T-helper 17 cell (primary cell): ENCODE measurements around the gene CHAT. TPM values are rescaled to one million over a fixed set of nuclear protein-coding genes. Genes with fewer than 3 reads are reported as not detected.
"Not testable (repeated sequence)": the region's sequence is repeated elsewhere in the genome, so short reads cannot be mapped to it uniquely, and the experiment has no call there.

ENCODE experiments used
- ATAC-seq: fragments of 150-1000 bp; cut with Tn5 transposase; 2 replicates; pipeline ENCODE4 v1.10.0; 2021; ENCODE audit warnings: mild to moderate bottlenecking, moderate library complexity
- DNase-seq, 3 donors: peaks; one replicate each; pipeline versions ENCODE4 v3.0.0 to v3.0.0-alpha.2; 2020 to 2021
- H3K9me3 ChIP-seq: one replicate; pipeline ENCODE4 v1.7.0; 2013; ENCODE audit warnings: low read length, mild to moderate bottlenecking; ENCODE audit not compliant: control insufficient read depth, poor library complexity, severe bottlenecking
- H3K27ac Mint-ChIP-seq: one replicate; pipeline ENCODE4 v1.8.0; 2022; ENCODE audit warnings: mild to moderate bottlenecking, moderate library complexity, mixed read lengths
- H3K27me3 Mint-ChIP-seq: one replicate; pipeline ENCODE4 v1.8.0; 2022; ENCODE audit warnings: mixed read lengths
- H3K36me3 Mint-ChIP-seq: one replicate; pipeline ENCODE4 v1.8.0; 2022; ENCODE audit warnings: low read depth, mixed read lengths
- H3K4me1 Mint-ChIP-seq: one replicate; pipeline ENCODE4 v1.8.0; 2022; ENCODE audit warnings: mild to moderate bottlenecking, mixed read lengths
- H3K4me3 Mint-ChIP-seq: one replicate; pipeline ENCODE4 v1.8.0; 2022; ENCODE audit warnings: mild to moderate bottlenecking, moderate library complexity, mixed read lengths
- total RNA-seq, 4 donors: library from RNA in 2 of 4; stranded (reverse) in 2 of 4; gene quantifications; one replicate each; pipeline ENCODE4 v1.2.3 and lab custom pipeline; 2022 to 2026

Gene CHAT
- total RNA-seq, 2 donors from 2014 or later: not detected

DNA sequence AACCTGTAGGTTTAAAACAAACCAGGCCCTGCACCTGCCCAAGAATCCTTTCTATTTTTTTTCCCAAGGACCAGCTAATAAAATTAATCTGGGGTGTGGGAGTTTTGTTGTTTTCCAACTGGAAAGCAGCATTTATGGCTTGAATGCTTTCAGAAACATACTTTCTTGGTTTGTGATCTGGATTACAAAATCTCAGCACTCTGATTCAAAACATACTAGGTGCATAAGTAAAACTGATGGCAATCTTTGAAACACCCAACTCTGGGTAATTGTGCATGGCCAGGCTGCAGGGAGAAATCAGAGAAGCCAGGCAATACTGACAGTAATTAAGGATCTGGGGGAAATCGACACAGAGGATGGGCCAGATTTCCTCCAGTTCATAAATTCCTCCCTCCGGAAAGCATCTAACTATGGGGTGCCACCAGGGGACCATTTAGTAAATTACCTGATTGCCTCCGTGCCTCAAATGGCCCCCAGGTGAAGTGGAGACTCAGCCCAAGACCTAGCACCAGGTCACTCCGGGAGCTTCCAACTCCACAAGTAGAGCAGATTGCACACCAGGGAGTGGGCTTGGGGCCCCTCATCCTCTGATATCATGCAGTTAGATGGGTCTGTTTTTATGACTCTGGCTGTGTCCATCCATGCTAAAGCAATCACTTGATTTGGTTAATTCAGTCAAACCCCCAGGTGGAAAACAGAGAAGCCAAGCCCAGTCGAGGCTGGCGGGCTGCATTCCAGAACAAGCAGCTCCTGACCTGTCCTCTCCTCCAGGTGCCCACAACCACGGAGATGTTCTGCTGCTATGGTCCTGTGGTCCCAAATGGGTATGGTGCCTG lies 50.4 kb downstream of the CHAT start:
- no peak overlapping the region for H3K27ac Mint-ChIP-seq
- no peaks in the 10 kb centered on the region for H3K36me3 Mint-ChIP-seq
- ATAC-seq: no peak
- no peak for DNase-seq
- H3K9me3 ChIP-seq: no peaks in the 10 kb centered on the region
- no peak overlapping the region for H3K4me3 Mint-ChIP-seq
- H3K4me1 Mint-ChIP-seq: no peaks in the 10 kb centered on the region
- H3K27me3 Mint-ChIP-seq: peaks cover 29% of the 10 kb centered on the region

GRCh38 chr10:49664842-49665355 lies 51.1 kb downstream of the CHAT start:
- Mint-ChIP-seq H3K36me3 (no peaks in the 10 kb centered on the region), H3K4me1 (no peaks in the 10 kb centered on the region), H3K4me3 (no peak overlapping the region), H3K27me3 (peaks cover 29% of the 10 kb centered on the region), H3K27ac (no peak overlapping the region)
- no peak for ATAC-seq
- DNase-seq: no peak
- H3K9me3 ChIP-seq: no peaks in the 10 kb centered on the region

DNA sequence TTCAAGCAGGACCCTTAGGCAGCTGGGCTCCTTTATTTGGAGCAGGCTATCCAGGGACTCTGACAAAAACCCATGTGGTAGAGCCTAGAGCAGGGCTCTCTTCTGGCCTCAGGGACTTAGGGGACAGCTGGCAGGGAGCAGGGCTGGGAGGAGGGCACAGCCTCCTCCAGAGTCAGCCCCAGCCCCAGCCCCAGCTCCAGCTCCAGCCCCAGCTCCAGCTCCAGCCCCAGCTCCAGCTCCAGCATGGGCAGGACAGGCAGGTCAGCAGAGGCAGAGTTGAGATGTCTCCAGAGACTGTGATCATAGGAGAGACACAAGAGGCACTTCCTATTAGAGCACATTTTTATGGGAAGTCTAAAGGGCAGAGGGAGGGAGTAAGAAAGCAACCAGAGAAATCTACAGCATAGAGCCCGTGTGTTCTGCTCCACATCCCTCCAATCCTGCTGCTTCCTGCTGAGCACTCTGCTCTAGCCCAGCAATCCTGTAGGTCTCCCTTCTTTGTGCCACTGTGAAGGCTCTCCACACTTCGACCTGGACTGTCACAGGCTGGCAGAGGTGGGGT lies 52.3 kb downstream of the CHAT start:
- Mint-ChIP-seq H3K27ac (no peak overlapping the region), H3K27me3 (peaks cover 38% of the 10 kb centered on the region), H3K4me3 (no peak overlapping the region), H3K4me1 (no peaks in the 10 kb centered on the region), H3K36me3 (peaks cover under 1% of the 10 kb centered on the region)
- H3K9me3 ChIP-seq: no peaks in the 10 kb centered on the region
- DNase-seq (no peak), ATAC-seq (no peak)

GRCh38 chr10:49666685-49667084 lies 52.8 kb downstream of the CHAT start:
- peaks cover 43% of the 10 kb centered on the region for H3K27me3 Mint-ChIP-seq
- H3K4me3 Mint-ChIP-seq: no peak overlapping the region
- DNase-seq (no peak), ATAC-seq (no peak)
- H3K9me3 ChIP-seq: no peaks in the 10 kb centered on the region
- no peaks in the 10 kb centered on the region for H3K4me1 Mint-ChIP-seq
- peaks cover 2% of the 10 kb centered on the region for H3K36me3 Mint-ChIP-seq
- H3K27ac Mint-ChIP-seq: no peak overlapping the region

DNA sequence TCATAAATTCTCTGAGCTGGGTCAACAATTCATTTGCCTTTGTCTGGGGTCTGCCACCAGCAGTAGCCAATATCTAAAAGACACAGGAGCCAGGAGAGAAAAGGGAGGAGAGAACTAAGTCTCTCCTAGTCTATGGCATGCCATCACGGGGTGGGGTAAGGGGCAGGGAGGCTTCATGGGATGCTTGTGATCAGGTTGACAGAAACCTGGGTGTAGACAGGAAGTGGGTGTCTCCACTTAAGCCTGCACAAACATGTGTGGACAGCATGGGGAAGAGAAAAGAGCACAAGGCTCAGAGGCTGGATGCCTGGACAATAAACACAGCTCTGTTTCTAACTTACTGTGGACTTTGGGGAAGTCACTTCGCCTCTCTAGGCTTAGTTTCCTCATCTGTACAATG lies 54.2 kb downstream of the CHAT start:
- ATAC-seq: no peak
- peaks cover 2% of the 10 kb centered on the region for H3K36me3 Mint-ChIP-seq
- no peaks in the 10 kb centered on the region for H3K9me3 ChIP-seq
- no peak overlapping the region for H3K27ac Mint-ChIP-seq
- no peak for DNase-seq
- peaks cover 52% of the 10 kb centered on the region for H3K27me3 Mint-ChIP-seq
- no peaks in the 10 kb centered on the region for H3K4me1 Mint-ChIP-seq
- no peak overlapping the region for H3K4me3 Mint-ChIP-seq

DNA sequence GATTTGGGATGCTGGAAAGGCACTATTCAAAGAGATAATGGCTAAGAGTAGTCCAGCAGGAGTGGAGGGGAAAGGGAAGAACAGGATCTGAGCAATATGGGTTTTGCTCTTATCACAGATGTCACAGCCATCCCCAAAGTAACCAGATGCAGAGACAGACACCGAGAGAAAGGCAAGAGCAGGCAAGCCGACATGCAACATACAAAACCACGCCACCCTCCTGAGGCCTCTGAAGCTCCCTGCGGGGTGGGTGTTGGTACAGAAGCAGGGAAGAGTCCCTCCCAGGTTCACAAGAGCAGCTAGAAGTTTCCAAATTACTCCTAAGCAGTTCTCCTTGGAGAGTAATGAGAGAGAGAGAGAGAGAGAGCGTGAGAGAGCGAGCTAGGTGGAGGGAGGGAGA lies 54.8 kb downstream of the CHAT start:
- Mint-ChIP-seq H3K27ac (no peak overlapping the region), H3K4me3 (no peak overlapping the region), H3K27me3 (peaks cover 58% of the 10 kb centered on the region), H3K36me3 (peaks cover 2% of the 10 kb centered on the region), H3K4me1 (no peaks in the 10 kb centered on the region)
- H3K9me3 ChIP-seq: no peaks in the 10 kb centered on the region
- ATAC-seq (no peak), DNase-seq (no peak)

DNA sequence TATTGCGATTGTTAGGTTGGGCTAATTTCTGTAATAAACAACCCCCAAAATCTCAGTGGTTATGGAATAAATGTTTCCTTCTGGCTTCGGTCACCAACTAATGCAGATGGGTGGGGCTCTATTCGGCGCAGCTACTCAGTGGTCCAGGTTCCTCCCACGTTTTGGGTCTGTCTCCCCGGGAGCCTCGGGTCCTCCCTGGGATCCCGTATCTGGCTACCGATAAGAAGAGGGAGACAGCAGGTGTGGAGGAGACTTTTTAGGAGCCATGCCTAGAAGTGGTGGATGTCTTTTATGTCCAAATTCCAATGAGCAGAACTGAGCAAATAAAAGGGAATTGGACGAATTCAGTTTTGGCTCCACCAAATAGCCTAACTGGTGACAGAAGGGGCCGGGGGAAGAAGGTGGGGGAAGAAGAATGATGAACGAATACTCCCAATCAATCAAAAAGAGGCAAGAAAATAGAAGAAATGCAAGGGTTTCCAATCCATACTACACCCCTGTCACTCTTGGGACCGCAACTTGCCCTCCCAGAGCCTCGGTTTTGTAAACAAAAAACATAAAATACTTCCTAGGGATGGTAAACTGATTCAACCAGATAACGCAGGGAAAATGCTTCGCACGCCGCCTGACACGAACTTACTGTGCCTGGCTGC lies 65.1 kb downstream of the CHAT start:
- Mint-ChIP-seq H3K36me3 (peaks cover 2% of the 10 kb centered on the region), H3K27me3 (peaks cover 18% of the 10 kb centered on the region), H3K27ac (no peak overlapping the region), H3K4me1 (no peaks in the 10 kb centered on the region), H3K4me3 (no peak overlapping the region)
- H3K9me3 ChIP-seq: no peaks in the 10 kb centered on the region
- ATAC-seq (no peak), DNase-seq (no peak)

- no peaks in the 10 kb centered on the region for H3K9me3 ChIP-seq
- no peak for DNase-seq
- Mint-ChIP-seq H3K4me3 (no peak within 1 kb of the TSS), H3K36me3 (peaks cover 2% of the 10 kb centered on the region), H3K4me1 (no peaks in the 10 kb centered on the region), H3K27ac (no peak within 1 kb of the TSS), H3K27me3 (peaks cover 18% of the 10 kb centered on the region)
- no peak for ATAC-seq
These were observed 65.7 kb downstream of the CHAT start, which contains the start of gene C10orf53 for GRCh38 chr10:49679480-49679893. C10orf53 (plus strand) TSS chr10:49679651; CDS start chr10:49679698, 47 bp downstream.

- H3K9me3 ChIP-seq, ATAC-seq, H3K4me3 Mint-ChIP-seq, H3K4me1 Mint-ChIP-seq, DNase-seq, H3K36me3 Mint-ChIP-seq, H3K27ac Mint-ChIP-seq: not testable (repeated sequence)
- H3K27me3 Mint-ChIP-seq: peaks cover 16% of the 10 kb centered on the region
These were observed 68.6 kb downstream of the CHAT start for GRCh38 chr10:49682449-49682848.

DNA sequence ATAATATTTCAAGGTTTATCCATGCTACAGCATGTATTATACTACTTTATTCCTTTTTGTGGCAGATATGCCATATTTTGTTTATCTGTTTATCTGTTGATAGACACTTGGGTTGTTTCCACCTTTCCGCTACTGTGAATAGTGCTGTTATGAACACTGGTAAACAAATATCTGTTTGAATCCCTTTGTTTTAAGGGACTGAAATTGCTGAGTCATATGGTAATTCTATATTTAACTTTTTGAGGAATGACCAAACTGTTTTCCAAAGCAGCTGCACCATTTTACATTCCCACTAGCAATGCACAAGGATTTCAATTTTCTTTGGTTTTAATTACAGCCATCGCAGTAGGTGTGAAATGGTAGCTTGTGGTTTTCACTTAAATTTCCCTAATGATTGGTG lies 69.0 kb downstream of the CHAT start:
- H3K27ac Mint-ChIP-seq: no peak overlapping the region
- H3K36me3 Mint-ChIP-seq: peaks cover 2% of the 10 kb centered on the region
- peaks cover 20% of the 10 kb centered on the region for H3K27me3 Mint-ChIP-seq
- no peaks in the 10 kb centered on the region for H3K4me1 Mint-ChIP-seq
- H3K4me3 Mint-ChIP-seq: no peak overlapping the region
- ATAC-seq: no peak
- DNase-seq: no peak
- H3K9me3 ChIP-seq: no peaks in the 10 kb centered on the region

- peaks cover 45% of the 10 kb centered on the region for H3K27me3 Mint-ChIP-seq
- H3K4me3 Mint-ChIP-seq: no peak overlapping the region
- peaks cover 2% of the 10 kb centered on the region for H3K4me1 Mint-ChIP-seq
- no peaks in the 10 kb centered on the region for H3K9me3 ChIP-seq
- no peak for DNase-seq
- ATAC-seq: no peak
- H3K27ac Mint-ChIP-seq: no peak overlapping the region
- peaks cover 6% of the 10 kb centered on the region for H3K36me3 Mint-ChIP-seq
These were observed 72.8 kb downstream of the CHAT start for GRCh38 chr10:49686651-49687050.

- Mint-ChIP-seq H3K36me3 (peaks cover 6% of the 10 kb centered on the region), H3K4me1 (peaks cover 2% of the 10 kb centered on the region), H3K27ac (no peak overlapping the region), H3K27me3 (peaks cover 58% of the 10 kb centered on the region), H3K4me3 (no peak overlapping the region)
- ATAC-seq: no peak
- no peak for DNase-seq
- no peaks in the 10 kb centered on the region for H3K9me3 ChIP-seq
These were observed 74.5 kb downstream of the CHAT start for GRCh38 chr10:49688261-49688846.

- no peak for ATAC-seq
- no peak for DNase-seq
- Mint-ChIP-seq H3K27ac (no peak overlapping the region), H3K4me1 (peaks cover 2% of the 10 kb centered on the region), H3K4me3 (no peak overlapping the region), H3K36me3 (peaks cover 6% of the 10 kb centered on the region), H3K27me3 (peaks cover 63% of the 10 kb centered on the region)
- H3K9me3 ChIP-seq: no peaks in the 10 kb centered on the region
These were observed 75.1 kb downstream of the CHAT start for GRCh38 chr10:49688920-49689319.
